Adrenal gland (tissue), 12 donors: Measurements from ENCODE around the gene DOK3. TPM values are rescaled to one million over a fixed set of nuclear protein-coding genes. Genes with fewer than 3 reads are reported as not detected.

Experiments
- DNase-seq, 7 donors: peaks; one replicate each; pipeline ENCODE4 v3.0.0-alpha.2; 2019 to 2020
- H3K27ac ChIP-seq, 5 donors: fragments of 200-600 bp; sonication (generic) in 4 of 5; 1 replicate in 3 of 5; 2 replicates in 2 of 5; pipeline versions ENCODE4 v1.5.1 to v1.8.0; 2016 to 2020; ENCODE audit warnings: mild to moderate bottlenecking in 1 of 5
- H3K27me3 ChIP-seq: fragments of 200-600 bp; 2 replicates; pipeline ENCODE4 v1.8.0; 2021
- H3K36me3 ChIP-seq, 2 donors: fragments of 200-600 bp; replicated peaks in 1 of 2; 1 replicate in 1 of 2; 2 replicates in 1 of 2; pipeline versions ENCODE4 v1.5.1 to v1.8.0; 2018 to 2022
- H3K4me1 ChIP-seq, 2 donors: fragments of 200-600 bp; replicated peaks in 1 of 2; 1 replicate in 1 of 2; 2 replicates in 1 of 2; pipeline versions ENCODE4 v1.5.1 to v1.8.0; 2018 to 2021
- H3K4me3 ChIP-seq, 4 donors: fragments of 200-600 bp; sonication (generic) in 3 of 4; one replicate each; pipeline ENCODE4 v1.5.1; 2016 to 2018
- H3K9me3 ChIP-seq, 3 donors: fragments of 200-600 bp; sonication (generic) in 1 of 3; replicated peaks in 1 of 3; 1 replicate in 2 of 3; 2 replicates in 1 of 3; pipeline versions ENCODE4 v1.5.1 to v1.8.0; 2016 to 2021
- CTCF ChIP-seq, 6 experiments: fragments of 450-650 bp in 4 of 6; fragments of 200-600 bp in 2 of 6; sonication (generic) in 1 of 6; IDR thresholded peaks; 1 replicate in 5 of 6; 2 replicates in 1 of 6; pipeline versions ENCODE4 v1.5.1 to v1.8.0; 2016 to 2021; ENCODE audit warnings: antibody characterized with exemption in 6 of 6, mild to moderate bottlenecking in 2 of 6, moderate library complexity in 1 of 6
- POLR2A ChIP-seq, 2 donors: fragments of 450-650 bp; IDR thresholded peaks; one replicate each; pipeline ENCODE4 v1.6.1; 2017; ENCODE audit warnings: antibody characterized with exemption in 2 of 2, mild to moderate bottlenecking in 2 of 2, moderate library complexity in 1 of 2
- WGBS, 4 donors: extraction: QIAGEN DNeasy Blood & Tissue Kit in 2 of 4; methylation state at CpG; one replicate each; pipeline versions ENCODE4 v1.1.5 to v1.1.7; 2013 to 2017; 5-methylcytosine and 5-hydroxymethylcytosine counted together
- intact Hi-C, 2 donors: fragments of 100-400 bp; cut with DNase I; formaldehyde crosslinking; loops; one replicate each; pipeline versions ENCODE4 v1.14.1 to v1.15.0; 2022 to 2023
- polyA plus RNA-seq, 3 donors: library from polyadenylated mRNA; stranded (reverse); fragments of 200-250 nt in 2 of 3; fragments of 350-450 nt in 1 of 3; fragmentation: Illumina TruSeq in 1 of 3; extraction: RNeasy Lipid Tissue Mini Kit (QIAGEN cat#74804) in 1 of 3; gene quantifications; one replicate each; pipeline ENCODE4 v1.2.3, GENCODE V29; 2013 to 2014
- total RNA-seq, 9 donors: library from RNA; depleted of rRNA in 4 of 9; stranded (reverse); fragments of >200 nt in 4 of 9; fragments of 120-200 nt in 1 of 9; fragmentation: NEBNext Ultra II Directional in 1 of 9; extraction: Animal tissue kit (Norgen Biotek cat#: 25700) in 1 of 9; gene quantifications; one replicate each; pipeline versions ENCODE4 v1.1.0 to v1.2.4, GENCODE V29; 2013 to 2023
- donor health status: healthy with polysubstance abuse.
- donor health status: Bipolar disorder and iron deficiency.
- donor health status: DM: yes; HTN: yes; CAD: no.
- donor health status: DM: no; HTN: no; CAD: no.
- donor health status: DM: no; HTN: no; CAD: no.
- donor health status: DM: yes; HTN: yes; CAD: no.

Gene DOK3
- total and polyA plus RNA-seq, 12 donors = 1.5 to 49.1 (median 11.3) TPM

DNA sequence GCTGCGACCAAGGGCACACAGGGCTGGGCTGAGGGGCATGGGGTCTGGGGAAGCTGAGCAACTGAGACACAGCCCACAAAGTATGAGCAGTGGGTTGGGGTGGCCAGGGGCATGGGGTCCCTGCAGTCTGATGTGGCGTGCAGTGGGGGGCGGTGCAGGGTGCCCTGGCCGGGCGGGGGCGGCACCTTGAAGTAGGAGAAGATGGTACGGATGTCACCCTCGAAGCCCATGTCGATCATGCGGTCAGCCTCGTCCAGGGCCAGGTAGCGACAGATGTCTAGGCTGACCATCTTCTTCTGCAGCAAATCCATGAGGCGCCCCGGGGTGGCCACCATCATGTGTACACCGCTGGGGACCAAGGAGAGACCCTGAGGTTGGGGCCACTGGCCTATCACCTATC, 3.9 kb upstream of the DOK3 start:
- Histone ChIP-seq H3K4me1 (peaks cover 11 to 14% of the 10 kb centered on the region in 2 donors), H3K9me3 (no peaks in the 10 kb centered on the region), H3K27me3 (no peaks in the 10 kb centered on the region), H3K4me3 (no peak overlapping the region), H3K27ac (no peak overlapping the region), H3K36me3 (peaks cover 0 to 50% of the 10 kb centered on the region in 2 donors)
- no peak for TF ChIP-seq POLR2A (IDR thresholded peaks at IDR 0.05)
- no peak for TF ChIP-seq CTCF (IDR thresholded peaks at IDR 0.05)
- intact Hi-C loops = no loop called here
- WGBS, 4 donors = 91 to 99% (median 97%) methylated on average over 14 to 15 of the region's 15 CpGs
- no peak for DNase-seq

DNA sequence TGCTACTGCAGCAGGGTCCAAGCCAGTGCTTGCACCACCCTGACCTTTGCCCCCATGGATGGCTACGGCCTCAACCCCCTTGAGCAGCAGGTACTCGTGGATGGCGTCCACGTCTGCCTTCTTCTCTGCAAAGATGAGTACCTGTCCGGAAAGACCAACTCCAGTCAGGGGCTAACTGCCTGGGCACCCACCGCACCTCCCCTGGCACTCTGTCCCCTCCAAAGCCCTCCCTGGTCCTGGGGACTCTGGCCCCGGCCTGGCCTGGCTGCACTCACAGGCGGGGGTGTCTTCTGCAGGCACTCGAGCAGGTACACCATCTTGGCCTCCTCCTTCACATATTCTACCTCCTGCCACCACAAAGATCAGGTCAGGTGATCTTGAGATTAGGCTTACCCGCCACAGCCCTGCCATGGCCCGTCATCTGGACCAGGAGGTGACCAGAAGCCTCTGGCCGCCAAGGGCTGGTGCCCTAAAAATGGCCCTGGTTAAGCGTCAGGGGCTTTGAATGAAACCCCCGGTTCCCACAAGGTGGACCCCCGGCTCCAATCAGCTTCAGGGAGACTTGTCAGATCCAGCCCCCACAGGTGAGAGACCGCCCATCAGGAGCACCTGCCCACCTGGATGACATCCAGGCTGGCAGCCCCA, 3.2 kb upstream of the DOK3 start:
- H3K27ac ChIP-seq = no peak overlapping the region
- WGBS, 4 donors = 75 to 90% (median 89%) methylated on average over 4 to 16 of the region's 16 CpGs
- DNase-seq = no peak
- peaks cover 0 to 50% of the 10 kb centered on the region in 2 donors for H3K36me3 ChIP-seq
- H3K9me3 ChIP-seq = no peaks in the 10 kb centered on the region
- TF ChIP-seq CTCF (IDR thresholded peaks at IDR 0.05) (no peak), POLR2A (IDR thresholded peaks at IDR 0.05) (no peak)
- no peaks in the 10 kb centered on the region for H3K27me3 ChIP-seq
- intact Hi-C loops = no loop called here
- H3K4me3 ChIP-seq = no peak overlapping the region
- H3K4me1 ChIP-seq = peaks cover 11 to 14% of the 10 kb centered on the region in 2 donors

- intact Hi-C loops = no loop called here
- peaks cover 0 to 50% of the 10 kb centered on the region in 2 donors for H3K36me3 ChIP-seq
Observed at GRCh38 chr5:177511796-177512675, 2.4 kb upstream of the DOK3 start.

More at GRCh38 chr5:177511796-177512675, 2.4 kb upstream of the DOK3 start:
- Histone ChIP-seq H3K4me3 (no peak overlapping the region), H3K27ac (no peak overlapping the region), H3K9me3 (no peaks in the 10 kb centered on the region), H3K4me1 (peaks cover 11 to 14% of the 10 kb centered on the region in 2 donors), H3K27me3 (no peaks in the 10 kb centered on the region)
- DNase-seq = no peak
- 91 to 96% (median 95%) methylated on average over 16 to 34 of the region's 34 CpGs for WGBS, 4 donors
- no peak for TF ChIP-seq POLR2A (IDR thresholded peaks at IDR 0.05)
- no peak for TF ChIP-seq CTCF (IDR thresholded peaks at IDR 0.05)
